H1 (cell line): ENCODE measurements around the gene MSANTD4. TPM values are rescaled to one million over a fixed set of nuclear protein-coding genes. Genes with fewer than 3 reads are reported as not detected.

Experiments used
- CTCF ChIA-PET: fragments of 300-600 bp; sonication (Branson Sonifier 250); formaldehyde crosslinking; loops from one replicate; lab custom pipeline; 2021; ENCODE audit not compliant: partially characterized antibody; lab: Charles Lee
- POLR2A ChIA-PET: fragments of 300-600 bp; sonication (Branson Sonifier 250); formaldehyde crosslinking; loops from one replicate; lab custom pipeline; 2021; ENCODE audit warnings: inconsistent platforms; ENCODE audit not compliant: partially characterized antibody; lab: Charles Lee
- DNase-seq, 2 experiments: peaks; one replicate each; pipeline versions ENCODE4 v3.0.0 to v3.0.0-alpha.2; 2010 to 2022; ENCODE audit warnings: low spot score in 2 of 2, low read depth in 1 of 2, mixed read lengths in 1 of 2
- FAIRE-seq: peaks from 2 replicates; lab custom pipeline; 2011; peaks lifted over from hg19 to GRCh38; lab: Jason Lieb, UNC
- H2AFZ ChIP-seq: 2 replicates; pipeline ENCODE4 v1.8.1; 2012; ENCODE audit warnings: low read length, inconsistent platforms
- H2AK5ac ChIP-seq: 2 replicates; pipeline ENCODE4 v1.6.1; 2013; ENCODE audit warnings: low read depth, low read length
- H2BK120ac ChIP-seq: replicated peaks from 2 replicates; pipeline ENCODE3; 2013; ENCODE audit warnings: low read depth, low read length, inconsistent platforms
- H2BK12ac ChIP-seq: 2 replicates; pipeline ENCODE4 v1.6.1; 2013; ENCODE audit warnings: low read depth, low read length
- H2BK15ac ChIP-seq: 2 replicates; pipeline ENCODE4 v1.6.1; 2013; ENCODE audit warnings: low read length
- H2BK20ac ChIP-seq: 2 replicates; pipeline ENCODE4 v1.6.1; 2013; ENCODE audit warnings: low read length
- H2BK5ac ChIP-seq: 2 replicates; pipeline ENCODE4 v1.6.1; 2013; ENCODE audit warnings: low read depth, low read length
- H3K14ac ChIP-seq: 2 replicates; pipeline ENCODE4 v1.6.1; 2013; ENCODE audit warnings: inconsistent platforms; ENCODE audit not compliant: insufficient read length
- H3K18ac ChIP-seq: 2 replicates; pipeline ENCODE4 v1.6.1; 2013; ENCODE audit warnings: low read length; ENCODE audit errors: extremely low read depth
- H3K23ac ChIP-seq: 2 replicates; pipeline ENCODE4 v1.6.1; 2013; ENCODE audit warnings: inconsistent platforms; ENCODE audit not compliant: insufficient read length
- H3K23me2 ChIP-seq: 2 replicates; pipeline ENCODE4 v1.6.1; 2013; ENCODE audit warnings: low read depth, low read length
- H3K27ac ChIP-seq: 2 replicates; pipeline ENCODE4 v1.6.1; 2011; ENCODE audit warnings: low read depth, low read length, inconsistent platforms
- H3K27me3 ChIP-seq, 4 experiments: replicated peaks in 1 of 4; 1 replicate in 1 of 4; 2 replicates in 3 of 4; pipeline versions ENCODE4 v1.6.1 to v1.8.1; 2011 to 2013; ENCODE audit warnings: low read length in 3 of 4, mild to moderate bottlenecking in 3 of 4, inconsistent platforms in 2 of 4, mixed read lengths in 2 of 4, moderate library complexity in 1 of 4; ENCODE audit not compliant: control insufficient read depth in 3 of 4, insufficient read depth in 3 of 4; ENCODE audit errors: extremely low read depth in 1 of 4
- H3K36me3 ChIP-seq, 4 experiments: 2 replicates each; pipeline versions ENCODE4 v1.6.1 to v1.8.1; 2011 to 2013; ENCODE audit warnings: mild to moderate bottlenecking in 4 of 4, low read length in 3 of 4, moderate library complexity in 2 of 4, control low read depth in 1 of 4, inconsistent platforms in 1 of 4; ENCODE audit not compliant: insufficient read depth in 4 of 4, control insufficient read depth in 2 of 4
- H3K4ac ChIP-seq: replicated peaks from 2 replicates; pipeline ENCODE3; 2013; ENCODE audit warnings: low read length, low read depth, mixed read lengths, inconsistent platforms; ENCODE audit not compliant: insufficient read length
- H3K4me1 ChIP-seq, 4 experiments: replicated peaks in 1 of 4; 1 replicate in 1 of 4; 2 replicates in 3 of 4; pipeline versions ENCODE4 v1.6.1 to v1.8.1; 2011 to 2013; ENCODE audit warnings: low read length in 3 of 4, inconsistent platforms in 2 of 4, mixed read lengths in 1 of 4; ENCODE audit not compliant: insufficient read depth in 4 of 4, control insufficient read depth in 3 of 4
- H3K4me2 ChIP-seq, 2 experiments: 2 replicates each; pipeline versions ENCODE4 v1.6.1 to v1.8.1; 2011 to 2013; ENCODE audit warnings: low read depth in 2 of 2, low read length in 2 of 2, control low read depth in 1 of 2, inconsistent platforms in 1 of 2, mild to moderate bottlenecking in 1 of 2; ENCODE audit not compliant: insufficient read depth in 1 of 2
- H3K4me3 ChIP-seq, 4 experiments: fragments of 200-600, 300-600 bp in 1 of 4; sonication (generic), shearing (Covaris generic), sonication (Bioruptor Twin) in 1 of 4; 2 replicates each; pipeline versions ENCODE4 v1.5.1 to v1.8.1; 2011 to 2016; ENCODE audit warnings: low read length in 4 of 4, low read depth in 3 of 4, control low read depth in 2 of 4, inconsistent platforms in 2 of 4, mild to moderate bottlenecking in 2 of 4, mixed read lengths in 1 of 4, moderate library complexity in 1 of 4; ENCODE audit not compliant: insufficient read depth in 2 of 4; ENCODE audit errors: extremely low read depth in 1 of 4
- H3K56ac ChIP-seq: replicated peaks from 2 replicates; pipeline ENCODE3; 2013; ENCODE audit warnings: low read depth, mild to moderate bottlenecking, mixed read lengths, low read length, inconsistent platforms; ENCODE audit not compliant: insufficient read length
- H3K79me1 ChIP-seq: 2 replicates; pipeline ENCODE4 v1.6.1; 2013; ENCODE audit warnings: low read depth, low read length, control low read depth
- H3K79me2 ChIP-seq, 2 experiments: 2 replicates each; pipeline versions ENCODE4 v1.6.1 to v1.8.1; 2012 to 2013; ENCODE audit warnings: low read length in 2 of 2, mild to moderate bottlenecking in 2 of 2, inconsistent platforms in 1 of 2; ENCODE audit not compliant: insufficient read depth in 2 of 2, control insufficient read depth in 1 of 2
- H3K9ac ChIP-seq, 4 experiments: replicated peaks in 1 of 4; 1 replicate in 1 of 4; 2 replicates in 3 of 4; pipeline versions ENCODE4 v1.6.1 to v1.8.1; 2011 to 2013; ENCODE audit warnings: low read depth in 3 of 4, low read length in 3 of 4, control low read depth in 2 of 4, mild to moderate bottlenecking in 2 of 4, moderate library complexity in 2 of 4, inconsistent platforms in 1 of 4; ENCODE audit errors: extremely low read depth in 1 of 4
- H3K9me3 ChIP-seq, 2 experiments: 2 replicates each; pipeline versions ENCODE4 v1.6.1 to v1.8.1; 2012 to 2013; ENCODE audit warnings: mild to moderate bottlenecking in 2 of 2, moderate library complexity in 2 of 2, control low read depth in 1 of 2, inconsistent platforms in 1 of 2, low read depth in 1 of 2, low read length in 1 of 2, mixed read lengths in 1 of 2; ENCODE audit not compliant: insufficient read depth in 2 of 2
- H4K20me1 ChIP-seq, 2 experiments: replicated peaks in 1 of 2; 2 replicates each; pipeline versions ENCODE3 to v1.8.1; 2011 to 2013; ENCODE audit warnings: inconsistent platforms in 2 of 2, low read length in 2 of 2, mild to moderate bottlenecking in 1 of 2; ENCODE audit not compliant: insufficient read depth in 2 of 2, control insufficient read depth in 1 of 2
- H4K5ac ChIP-seq: 2 replicates; pipeline ENCODE4 v1.6.1; 2013; ENCODE audit warnings: low read length, low read depth, mixed read lengths, inconsistent platforms; ENCODE audit not compliant: insufficient read length
- H4K8ac ChIP-seq: 2 replicates; pipeline ENCODE4 v1.8.0; 2013; ENCODE audit warnings: mild to moderate bottlenecking, moderate library complexity, low read length, inconsistent platforms; ENCODE audit not compliant: insufficient read depth; ENCODE audit errors: extremely low read depth
- H4K91ac ChIP-seq: replicated peaks from 2 replicates; pipeline ENCODE3; 2013; ENCODE audit warnings: low read length, mixed read lengths, inconsistent platforms; ENCODE audit not compliant: insufficient read length
- ATF3 ChIP-seq: IDR thresholded peaks from 2 replicates; pipeline ENCODE4 v1.6.1; 2011; ENCODE audit warnings: low read depth, mild to moderate bottlenecking, low read length; ENCODE audit not compliant: insufficient read depth
- CHD2 ChIP-seq: IDR thresholded peaks from 2 replicates; pipeline ENCODE4 v1.6.1; 2012; ENCODE audit warnings: low read length, improper control_type of control experiment
- EGR1 ChIP-seq: IDR thresholded peaks from 2 replicates; pipeline ENCODE4 v1.6.1; 2011; ENCODE audit warnings: low read depth, low read length, borderline replicate concordance
- HDAC6 ChIP-seq: IDR thresholded peaks from one replicate; pipeline ENCODE4 v1.7.1; 2012; ENCODE audit warnings: low read depth, mild to moderate bottlenecking, inconsistent platforms, low read length, moderate library complexity
- JUN ChIP-seq: IDR thresholded peaks from 2 replicates; pipeline ENCODE4 v1.6.1; 2011; ENCODE audit warnings: low read depth, mild to moderate bottlenecking, improper control_type of control experiment, low read length
- JUND ChIP-seq: IDR thresholded peaks from 2 replicates; pipeline ENCODE4 v1.6.1; 2011; ENCODE audit warnings: mild to moderate bottlenecking, improper control_type of control experiment, low read length
- MAFK ChIP-seq: IDR thresholded peaks from 2 replicates; pipeline ENCODE4 v1.6.1; 2012; ENCODE audit warnings: low read depth, mild to moderate bottlenecking, improper control_type of control experiment, low read length
- POLR2A ChIP-seq, 2 experiments: IDR thresholded peaks; 1 replicate in 1 of 2; 2 replicates in 1 of 2; pipeline ENCODE4 v1.6.1; 2011; ENCODE audit warnings: low read depth in 2 of 2, low read length in 2 of 2, mild to moderate bottlenecking in 2 of 2; ENCODE audit errors: control extremely low read depth in 1 of 2
- RFX5 ChIP-seq: IDR thresholded peaks from 2 replicates; pipeline ENCODE4 v1.6.1; 2011; ENCODE audit warnings: low read depth, low read length, improper control_type of control experiment, borderline replicate concordance
- SIRT6 ChIP-seq: IDR thresholded peaks from one replicate; pipeline ENCODE4 v1.7.1; 2012; ENCODE audit warnings: low read length, inconsistent platforms
- SP1 ChIP-seq: IDR thresholded peaks from 2 replicates; pipeline ENCODE4 v1.6.1; 2011; ENCODE audit warnings: low read depth, low read length
- TAF1 ChIP-seq: IDR thresholded peaks from 2 replicates; pipeline ENCODE4 v1.6.1; 2011; ENCODE audit warnings: mild to moderate bottlenecking, low read depth, low read length
- TAF7 ChIP-seq: optimal IDR thresholded peaks from 2 replicates; pipeline ENCODE3; 2011; ENCODE audit warnings: low read depth, mild to moderate bottlenecking, inconsistent platforms, low read length, moderate library complexity, borderline replicate concordance
- TEAD4 ChIP-seq: IDR thresholded peaks from 2 replicates; pipeline ENCODE4 v1.6.1; 2012; ENCODE audit warnings: low read depth, low read length, inconsistent platforms, mixed read lengths
- WGBS, 2 experiments: shearing (Covaris generic) in 1 of 2; methylation state at CpG; one replicate each; pipeline versions ENCODE4 v1.1.6 to v1.1.7; 2013 to 2015; ENCODE audit warnings: low lambda C conversion rate in 2 of 2, mixed read lengths in 2 of 2, inconsistent platforms in 1 of 2, low coverage in 1 of 2, missing lambda C conversion rate in 1 of 2; ENCODE audit not compliant: insufficient replicate concordance in 2 of 2, insufficient coverage in 1 of 2, insufficient read length in 1 of 2; ENCODE audit errors: extremely low coverage in 1 of 2, missing lambda C conversion rate in 1 of 2; 5-methylcytosine and 5-hydroxymethylcytosine counted together
- polyA plus RNA-seq, 7 experiments: library from polyadenylated mRNA; depleted of rRNA in 3 of 7; stranded (reverse) in 5 of 7; unstranded in 2 of 7; fragments of >200 nt in 5 of 7; fragments of 200-250 nt in 2 of 7; gene quantifications; 1 replicate in 5 of 7; 2 replicates in 1 of 7; 4 replicates in 1 of 7; pipeline versions ENCODE4 v1.2.1 to v1.2.3, GENCODE V29; 2011 to 2013; ENCODE audit warnings: missing spikeins in 2 of 7, mixed read lengths in 2 of 7
- total RNA-seq: library from RNA; stranded (reverse); fragmentation: NEBNext Ultra II Directional; extraction: Animal tissue kit (Norgen Biotek cat#: 25700); gene quantifications from 2 replicates; pipeline ENCODE4 v1.2.1, GENCODE V29; 2021

The MSANTD4 gene
- total and polyA plus RNA-seq, 2 of the 8 experiments (the other 6 are each of a cell fraction or from before 2014, with no cell fraction given) = 5.1 to 21.9 TPM

- Histone ChIP-seq H4K91ac (no peak overlapping the region), H3K18ac (no peak overlapping the region), H2BK12ac (no peak overlapping the region), H3K23me2 (no peaks in the 10 kb centered on the region), H2BK15ac (no peak overlapping the region), H3K79me2 (no peaks in the 10 kb centered on the region), H3K4ac (no peak overlapping the region), H3K9ac (no peak overlapping the region), H3K36me3 (no peaks in the 10 kb centered on the region), H2BK120ac (no peak overlapping the region), H3K14ac (no peak overlapping the region), H3K79me1 (no peaks in the 10 kb centered on the region), H3K27me3 (peaks cover 0 to 1% (median 0%) of the 10 kb centered on the region in 4 experiments; a peak in 1 of 7 replicates), H3K4me3 (no peak overlapping the region), H2AK5ac (no peak overlapping the region), H3K4me1 (no peaks in the 10 kb centered on the region), H3K23ac (no peak overlapping the region), H4K20me1 (no peaks in the 10 kb centered on the region), H3K56ac (no peak overlapping the region), H4K5ac (no peak overlapping the region), H3K27ac (no peak overlapping the region), H2BK5ac (no peak overlapping the region), H2AFZ (no peak overlapping the region), H3K9me3 (no peaks in the 10 kb centered on the region), H4K8ac (no peak overlapping the region), H2BK20ac (no peak overlapping the region), H3K4me2 (no peak overlapping the region)
- WGBS, 2 experiments = 87% methylated on average over 2 of the region's 2 CpGs; no CpG with 5 or more reads in 1 of the 2 experiments
- POLR2A ChIA-PET = no interaction called here
- CTCF ChIA-PET = no interaction called here
- no peak for DNase-seq
- TF ChIP-seq TAF1 = no peak
- no peak for TF ChIP-seq JUN
- TF ChIP-seq RFX5 = no peak
- no peak for TF ChIP-seq ATF3
- no peak for TF ChIP-seq EGR1
- TF ChIP-seq SP1 = no peak
- no peak for TF ChIP-seq SIRT6
- no peak for TF ChIP-seq TEAD4
- TF ChIP-seq HDAC6 = no peak
- TF ChIP-seq CHD2 = no peak
- TF ChIP-seq POLR2A (IDR thresholded peaks at IDR 0.05; ENCODE audit: control extremely low read depth in 1 of 2, low read depth in 2 of 2, low read length in 2 of 2) = no peak
- no peak for TF ChIP-seq MAFK
- TF ChIP-seq JUND = no peak
- no peak for TF ChIP-seq TAF7
- FAIRE-seq = no peak
Observed at GRCh38 chr11:106031202-106031810, 9.3 kb upstream of the MSANTD4 start.
